ENCODE results near the gene CELA3B. TPM values are rescaled to one million over a fixed set of nuclear protein-coding genes. Genes with fewer than 3 reads are reported as not detected.
"Not testable (repeated sequence)": the region's sequence is repeated elsewhere in the genome, so short reads cannot be mapped to it uniquely, and the experiment has no call there.

The CELA3B gene
- total RNA-seq, 3 donors from 2014 or later (not counting 1 experiment from before 2014, with no cell fraction given), result not detected

DNA sequence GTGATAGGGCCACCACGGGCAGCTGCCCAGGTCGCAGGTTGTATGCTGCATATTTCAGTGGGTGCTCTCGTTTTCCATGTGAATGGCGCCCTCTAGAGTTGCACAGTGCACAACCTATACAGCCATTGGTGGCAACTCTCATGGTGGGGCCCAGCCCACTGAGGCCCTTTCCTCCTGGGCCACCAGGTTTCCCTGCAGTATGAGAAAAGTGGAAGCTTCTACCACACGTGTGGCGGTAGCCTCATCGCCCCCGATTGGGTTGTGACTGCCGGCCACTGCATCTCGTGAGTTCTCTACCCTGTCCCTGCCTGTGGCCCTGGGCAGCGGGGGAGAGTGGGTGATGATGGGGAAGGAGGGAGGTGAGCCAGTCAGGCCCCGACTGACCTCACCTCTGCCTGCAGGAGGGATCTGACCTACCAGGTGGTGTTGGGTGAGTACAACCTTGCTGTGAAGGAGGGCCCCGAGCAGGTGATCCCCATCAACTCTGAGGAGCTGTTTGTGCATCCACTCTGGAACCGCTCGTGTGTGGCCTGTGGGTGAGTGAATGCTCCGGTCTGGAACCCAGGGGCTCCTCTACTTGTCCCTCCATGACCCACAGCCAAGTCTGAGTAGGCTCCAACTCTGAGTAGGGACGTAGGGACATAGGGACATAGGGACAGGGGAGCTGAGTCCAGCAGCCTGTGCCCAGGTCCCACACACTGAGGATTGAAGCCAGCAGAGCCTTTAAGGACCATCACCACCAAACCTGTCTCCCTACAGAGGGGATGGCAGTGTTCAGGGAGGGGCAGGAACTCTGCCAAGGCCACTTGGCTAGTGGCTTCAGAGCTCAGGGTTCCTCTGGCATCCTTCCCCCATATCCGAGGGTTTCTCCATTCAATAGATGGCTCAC lies 28.7 kb downstream of the CELA3B start:
- H3K27me3 ChIP-seq (ENCODE audit: control insufficient read depth, insufficient read depth, low read length); H3K27ac ChIP-seq (ENCODE audit: low read length); H3K4me3 ChIP-seq (ENCODE audit: low read length); H3K27ac Mint-ChIP-seq; H3K36me3 ChIP-seq (ENCODE audit: control insufficient read depth, insufficient read depth, low read length); H3K9me3 ChIP-seq (ENCODE audit: control insufficient read depth, insufficient read depth, low read length); intact Hi-C loops (cut with micrococcal nuclease); H3K4me1 Mint-ChIP-seq; H3K4me3 Mint-ChIP-seq; H3K36me3 Mint-ChIP-seq; H3K9me3 Mint-ChIP-seq; H3K27me3 Mint-ChIP-seq (ENCODE audit: low read depth in 2 of 2); H3K4me1 ChIP-seq (ENCODE audit: control insufficient read depth, insufficient read depth, low read length): not testable (repeated sequence)
- ATAC-seq (peak in 2 of 3 donors; percentile 59 to 64), DNase-seq (peak in 1 of 2 donors; percentile 53)
- WGBS (ENCODE audit: insufficient coverage), result 84% methylated on average over 17 of the region's 18 CpGs

DNA sequence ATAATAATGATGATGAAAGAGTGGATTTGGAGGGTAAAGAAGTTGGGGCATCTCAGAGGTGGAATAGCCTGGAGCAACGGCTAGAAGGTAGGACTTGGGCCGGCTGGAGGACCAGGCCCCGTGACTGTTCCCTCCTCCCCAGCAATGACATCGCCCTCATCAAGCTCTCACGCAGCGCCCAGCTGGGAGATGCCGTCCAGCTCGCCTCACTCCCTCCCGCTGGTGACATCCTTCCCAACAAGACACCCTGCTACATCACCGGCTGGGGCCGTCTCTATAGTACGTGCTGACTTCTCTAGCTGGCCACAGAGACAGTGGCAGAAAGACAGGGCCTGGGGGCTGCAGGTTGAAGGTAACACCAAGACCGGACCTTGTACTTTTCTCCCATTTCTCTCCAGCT lies 29.9 kb downstream of the CELA3B start:
- H3K27me3 ChIP-seq (ENCODE audit: control insufficient read depth, insufficient read depth, low read length); H3K4me3 Mint-ChIP-seq; H3K9me3 Mint-ChIP-seq; intact Hi-C loops (cut with micrococcal nuclease); H3K4me1 Mint-ChIP-seq; H3K27ac ChIP-seq (ENCODE audit: low read length); H3K36me3 Mint-ChIP-seq; H3K9me3 ChIP-seq (ENCODE audit: control insufficient read depth, insufficient read depth, low read length); DNase-seq; H3K36me3 ChIP-seq (ENCODE audit: control insufficient read depth, insufficient read depth, low read length); H3K4me3 ChIP-seq (ENCODE audit: low read length); ATAC-seq; H3K4me1 ChIP-seq (ENCODE audit: control insufficient read depth, insufficient read depth, low read length); H3K27me3 Mint-ChIP-seq (ENCODE audit: low read depth in 2 of 2); H3K27ac Mint-ChIP-seq: not testable (repeated sequence)
- 94% methylated on average over 10 of the region's 13 CpGs for WGBS (ENCODE audit: insufficient coverage)

DNA sequence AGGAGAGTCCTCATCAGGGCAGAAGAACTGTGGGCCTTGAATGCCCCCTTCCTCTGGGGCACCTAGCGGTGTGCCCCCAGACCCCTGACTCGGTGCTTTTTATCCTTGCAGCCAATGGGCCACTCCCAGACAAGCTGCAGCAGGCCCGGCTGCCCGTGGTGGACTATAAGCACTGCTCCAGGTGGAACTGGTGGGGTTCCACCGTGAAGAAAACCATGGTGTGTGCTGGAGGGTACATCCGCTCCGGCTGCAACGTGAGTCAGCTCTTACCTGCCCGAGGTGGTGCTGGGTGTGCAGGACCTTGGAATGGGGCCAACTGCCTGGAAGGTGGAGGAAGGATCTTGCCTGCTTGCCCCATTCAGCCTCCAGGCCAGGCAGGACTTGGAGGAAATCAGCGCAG lies 30.4 kb downstream of the CELA3B start:
- H3K9me3 Mint-ChIP-seq; H3K4me1 Mint-ChIP-seq; H3K4me1 ChIP-seq (ENCODE audit: control insufficient read depth, insufficient read depth, low read length); H3K27me3 ChIP-seq (ENCODE audit: control insufficient read depth, insufficient read depth, low read length); H3K9me3 ChIP-seq (ENCODE audit: control insufficient read depth, insufficient read depth, low read length); H3K27ac ChIP-seq (ENCODE audit: low read length); H3K27me3 Mint-ChIP-seq (ENCODE audit: low read depth in 2 of 2); H3K36me3 Mint-ChIP-seq; H3K27ac Mint-ChIP-seq; ATAC-seq; H3K4me3 ChIP-seq (ENCODE audit: low read length); H3K36me3 ChIP-seq (ENCODE audit: control insufficient read depth, insufficient read depth, low read length); DNase-seq; H3K4me3 Mint-ChIP-seq; intact Hi-C loops (cut with micrococcal nuclease): not testable (repeated sequence)
- 93% methylated on average over 5 of the region's 10 CpGs for WGBS (ENCODE audit: insufficient coverage)

DNA sequence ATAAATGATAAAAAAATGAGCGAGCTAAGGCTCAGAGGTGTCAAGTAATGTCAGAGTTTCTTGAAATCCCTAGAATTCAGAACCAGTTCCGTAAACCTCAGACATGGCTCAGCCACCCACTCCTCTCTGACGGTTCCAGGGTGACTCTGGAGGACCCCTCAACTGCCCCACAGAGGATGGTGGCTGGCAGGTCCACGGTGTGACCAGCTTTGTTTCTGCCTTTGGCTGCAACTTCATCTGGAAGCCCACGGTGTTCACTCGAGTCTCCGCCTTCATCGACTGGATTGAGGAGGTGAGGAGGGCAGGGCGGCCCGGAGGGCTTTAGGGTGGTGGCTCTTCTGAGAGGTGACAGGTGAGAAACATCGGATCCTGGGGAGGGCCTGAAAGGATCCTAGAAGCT lies 32.7 kb downstream of the CELA3B start:
- H3K36me3 ChIP-seq (ENCODE audit: control insufficient read depth, insufficient read depth, low read length); H3K9me3 Mint-ChIP-seq; H3K36me3 Mint-ChIP-seq; DNase-seq; H3K27me3 ChIP-seq (ENCODE audit: control insufficient read depth, insufficient read depth, low read length); H3K9me3 ChIP-seq (ENCODE audit: control insufficient read depth, insufficient read depth, low read length); H3K27ac Mint-ChIP-seq; H3K27me3 Mint-ChIP-seq (ENCODE audit: low read depth in 2 of 2); H3K4me3 ChIP-seq (ENCODE audit: low read length); H3K4me3 Mint-ChIP-seq; H3K27ac ChIP-seq (ENCODE audit: low read length); H3K4me1 ChIP-seq (ENCODE audit: control insufficient read depth, insufficient read depth, low read length); intact Hi-C loops (cut with micrococcal nuclease); ATAC-seq; H3K4me1 Mint-ChIP-seq: not testable (repeated sequence)
- WGBS (ENCODE audit: insufficient coverage), result 88% methylated on average over 4 of the region's 11 CpGs

DNA sequence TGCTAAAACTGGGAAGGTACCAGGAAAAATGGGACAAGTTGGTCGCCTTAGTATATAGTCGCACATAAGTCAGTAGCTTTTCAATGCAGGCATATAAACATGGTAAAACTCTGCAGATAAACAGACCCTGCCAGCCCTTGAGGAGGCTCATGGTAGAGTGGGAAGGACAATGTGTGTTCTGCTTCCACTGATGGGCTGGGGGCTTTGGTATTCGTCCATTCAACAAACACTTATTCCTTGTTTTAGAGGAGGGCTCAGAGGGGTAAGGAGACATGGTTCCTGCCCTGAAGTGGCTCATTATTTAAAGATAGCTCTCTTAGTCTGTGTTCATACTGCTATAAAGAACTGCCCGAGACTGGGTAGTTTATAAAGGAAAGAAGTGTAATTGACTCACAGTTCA lies 35.9 kb downstream of the CELA3B start:
- intact Hi-C loops (cut with micrococcal nuclease); H3K27ac Mint-ChIP-seq; DNase-seq; H3K9me3 ChIP-seq (ENCODE audit: control insufficient read depth, insufficient read depth, low read length); H3K27me3 ChIP-seq (ENCODE audit: control insufficient read depth, insufficient read depth, low read length); ATAC-seq; H3K27me3 Mint-ChIP-seq (ENCODE audit: low read depth in 2 of 2); H3K4me3 ChIP-seq (ENCODE audit: low read length); H3K36me3 ChIP-seq (ENCODE audit: control insufficient read depth, insufficient read depth, low read length); H3K9me3 Mint-ChIP-seq; H3K4me1 Mint-ChIP-seq; H3K36me3 Mint-ChIP-seq; H3K4me3 Mint-ChIP-seq; H3K4me1 ChIP-seq (ENCODE audit: control insufficient read depth, insufficient read depth, low read length); H3K27ac ChIP-seq (ENCODE audit: low read length): not testable (repeated sequence)
- no CpG with 5 or more reads among the region's 4 CpGs for WGBS (ENCODE audit: insufficient coverage)

DNA sequence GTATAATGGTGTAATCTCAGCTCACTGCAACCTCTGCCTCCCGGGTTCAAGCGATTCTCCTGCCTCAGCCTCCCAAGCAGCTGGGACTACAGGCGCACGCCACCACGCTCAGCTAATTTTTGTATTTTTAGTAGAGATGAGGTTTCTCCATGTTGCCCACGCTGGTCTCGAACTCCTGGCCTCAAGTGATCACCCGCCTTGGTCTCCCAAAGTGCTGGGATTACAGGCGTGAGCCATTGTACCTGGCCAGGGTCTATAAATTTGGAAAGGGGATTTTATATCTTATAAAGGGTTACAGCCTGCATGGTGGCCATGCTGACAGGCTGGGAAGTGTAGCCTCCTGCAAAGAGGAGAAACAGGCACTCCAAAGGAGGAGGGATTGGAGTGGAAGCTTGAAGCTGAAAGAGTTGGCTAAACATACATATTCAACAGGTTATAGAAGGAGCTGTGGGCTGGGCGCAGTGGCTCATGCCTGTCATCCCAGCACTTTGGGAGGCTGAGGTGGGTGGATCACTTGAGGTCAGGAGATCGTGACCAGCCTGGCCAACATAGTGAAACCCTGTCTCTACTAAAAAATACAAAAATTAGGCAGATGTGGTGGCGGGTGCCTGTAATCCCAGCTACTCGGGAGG lies 37.9 kb downstream of the CELA3B start:
- peaks cover 10 to 13% of the 10 kb centered on the region in 2 donors for H3K4me1 Mint-ChIP-seq
- DNase-seq; H3K36me3 ChIP-seq (ENCODE audit: control insufficient read depth, insufficient read depth, low read length); H3K9me3 Mint-ChIP-seq; ATAC-seq; H3K9me3 ChIP-seq (ENCODE audit: control insufficient read depth, insufficient read depth, low read length); H3K27ac Mint-ChIP-seq; H3K4me3 Mint-ChIP-seq; H3K36me3 Mint-ChIP-seq; H3K27me3 Mint-ChIP-seq (ENCODE audit: low read depth in 2 of 2); H3K27me3 ChIP-seq (ENCODE audit: control insufficient read depth, insufficient read depth, low read length); intact Hi-C loops (cut with micrococcal nuclease); H3K4me3 ChIP-seq (ENCODE audit: low read length); H3K27ac ChIP-seq (ENCODE audit: low read length): not testable (repeated sequence)
- WGBS (ENCODE audit: insufficient coverage), result 90% methylated on average over 12 of the region's 13 CpGs
- peaks cover 12% of the 10 kb centered on the region for H3K4me1 ChIP-seq (ENCODE audit: control insufficient read depth, insufficient read depth, low read length)
